ENCODE measurements around the gene LRRC27. TPM values are rescaled to one million over a fixed set of nuclear protein-coding genes. Genes with fewer than 3 reads are reported as not detected.

Gene LRRC27
- total and polyA plus RNA-seq, 2 of the 4 experiments (the other 2 are of a cell fraction), result 3.8 to 5.3 TPM

DNA sequence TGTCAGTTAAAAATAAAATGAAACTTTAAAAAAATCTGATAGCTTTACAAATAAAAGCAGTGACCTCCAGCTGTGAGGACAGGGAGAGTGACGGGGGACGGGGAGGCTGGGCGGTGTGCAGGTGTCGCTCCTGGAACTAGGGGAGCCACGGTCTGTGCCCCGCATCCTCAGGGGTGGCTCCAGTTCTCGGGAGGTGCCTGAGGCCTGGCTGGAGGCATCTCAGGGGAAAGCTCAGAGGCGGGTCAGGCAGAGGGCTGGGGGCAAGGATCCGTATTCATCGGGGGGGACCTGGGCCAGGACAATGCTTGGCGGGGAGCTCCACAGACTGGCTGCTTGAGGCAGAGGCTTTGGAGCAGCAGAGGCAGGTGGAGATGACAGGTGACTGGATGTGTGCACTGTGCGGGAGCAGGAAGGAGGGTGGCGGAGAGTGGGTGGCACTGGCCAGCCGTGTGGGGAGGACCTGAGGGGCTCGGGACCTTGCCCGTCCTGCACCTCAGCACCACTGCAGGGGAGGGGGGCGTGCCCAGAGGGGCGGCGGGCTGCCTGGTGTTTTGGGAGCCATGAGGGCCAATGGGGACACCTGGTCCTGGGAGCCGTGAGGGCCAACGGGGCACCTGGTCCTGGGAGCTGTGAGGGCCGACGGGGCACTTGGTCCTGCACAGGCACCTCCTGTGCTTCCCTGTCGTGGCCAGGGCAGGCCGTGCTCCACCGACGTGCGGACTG is 78.2 kb downstream of the LRRC27 start:
- no peak overlapping the region for H2BK20ac ChIP-seq (ENCODE audit: low read depth, low read length)
- no peak overlapping the region for H4K5ac ChIP-seq (ENCODE audit: low read depth, low read length)
- H4K8ac ChIP-seq (ENCODE audit: low read depth in 2 of 2, low read length in 2 of 2), result no peak overlapping the region
- intact Hi-C loops (cut with micrococcal nuclease) (no loop called here), dilution Hi-C loops (cut with HindIII; ENCODE audit: low sequenced_read_pairs, unreplicated experiment) (no loop called here), in situ Hi-C loops (cut with MboI; ENCODE audit: low sequenced_read_pairs) (no loop called here)
- H3K27ac ChIP-seq (ENCODE audit: insufficient read depth, low read length), result no peak overlapping the region
- BruUV-seq (replicated peaks), result no TSS peak
- ATAC-seq (ENCODE audit: low read depth), result no peak
- no peak overlapping the region for H3K56ac ChIP-seq (ENCODE audit: extremely low read depth, insufficient read depth, low read length)
- H2AK5ac ChIP-seq (ENCODE audit: low read depth, low read length), result no peak overlapping the region
- no peak overlapping the region for H4K91ac ChIP-seq (ENCODE audit: insufficient read depth, low read depth, low read length)
- peaks cover 6% of the 10 kb centered on the region; the same call in 1 of the 2 replicates for H3K4me1 ChIP-seq (ENCODE audit: control insufficient read depth, insufficient read depth, low read length)
- no peak overlapping the region for H2AFZ ChIP-seq (replicated peaks; ENCODE audit: low read length, poor library complexity)
- TF ChIP-seq MXI1 (IDR thresholded peaks at IDR 0.05; ENCODE audit: borderline replicate concordance, low read depth, low read length) (no peak), BHLHE40 (IDR thresholded peaks at IDR 0.05; ENCODE audit: low read depth, low read length) (no peak), CTCF (conservative IDR thresholded peaks at IDR 0.05; ENCODE audit: low read depth, low read length) (no peak), MAZ (IDR thresholded peaks at IDR 0.05; ENCODE audit: borderline replicate concordance, low read depth, low read length) (no peak), FOS (IDR thresholded peaks at IDR 0.05; ENCODE audit: low read depth, low read length) (no peak), USF2 (IDR thresholded peaks at IDR 0.05; ENCODE audit: low read depth, low read length) (no peak), CHD1 (IDR thresholded peaks at IDR 0.05; ENCODE audit: low read depth, low read length) (no peak), CEBPB (IDR thresholded peaks at IDR 0.05; ENCODE audit: low read depth, low read length) (no peak), RCOR1 (IDR thresholded peaks at IDR 0.05; ENCODE audit: insufficient replicate concordance, low read length) (no peak), RAD21 (IDR thresholded peaks at IDR 0.05; ENCODE audit: low read length) (no peak), POLR2A (IDR thresholded peaks at IDR 0.05; ENCODE audit: low read depth, low read length) (no peak), NFE2L2 (IDR thresholded peaks at IDR 0.05; ENCODE audit: low read depth, low read length) (no peak), MAFK (IDR thresholded peaks at IDR 0.05; ENCODE audit: low read depth, low read length) (no peak)
- TF ChIP-seq, protein P1, sequence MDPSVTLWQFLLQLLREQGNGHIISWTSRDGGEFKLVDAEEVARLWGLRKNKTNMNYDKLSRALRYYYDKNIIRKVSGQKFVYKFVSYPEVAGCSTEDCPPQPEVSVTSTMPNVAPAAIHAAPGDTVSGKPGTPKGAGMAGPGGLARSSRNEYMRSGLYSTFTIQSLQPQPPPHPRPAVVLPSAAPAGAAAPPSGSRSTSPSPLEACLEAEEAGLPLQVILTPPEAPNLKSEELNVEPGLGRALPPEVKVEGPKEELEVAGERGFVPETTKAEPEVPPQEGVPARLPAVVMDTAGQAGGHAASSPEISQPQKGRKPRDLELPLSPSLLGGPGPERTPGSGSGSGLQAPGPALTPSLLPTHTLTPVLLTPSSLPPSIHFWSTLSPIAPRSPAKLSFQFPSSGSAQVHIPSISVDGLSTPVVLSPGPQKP (IDR thresholded peaks at IDR 0.05; ENCODE audit: borderline replicate concordance, low read depth, low read length), result no peak
- H2BK120ac ChIP-seq (ENCODE audit: low read depth, low read length), result no peak overlapping the region
- no peak overlapping the region for H3K23ac ChIP-seq (ENCODE audit: low read depth, low read length)
- peaks cover 5% of the 10 kb centered on the region for H3K9me1 ChIP-seq (ENCODE audit: insufficient read depth, low read length)
- H3K4me3 ChIP-seq (ENCODE audit: insufficient read depth, low read depth, low read length), result no peak overlapping the region
- peaks cover 15% of the 10 kb centered on the region; the same call in 1 of the 2 replicates for H3K36me3 ChIP-seq (ENCODE audit: control insufficient read depth, insufficient read depth, low read length)
- no peaks in the 10 kb centered on the region for H3K27me3 ChIP-seq (ENCODE audit: control insufficient read depth, insufficient read depth, low read length)
- no peak overlapping the region for H3K9ac ChIP-seq (ENCODE audit: low read depth, low read length)
- peaks cover 0 to 18% of the 10 kb centered on the region in 2 experiments; a peak in 3 of 4 replicates for H3K79me1 ChIP-seq (ENCODE audit: low read depth in 1 of 2, low read length in 2 of 2)
- no peak for DNase-seq
- ChIA-PET CTCF (no interaction called here), POLR2A (ENCODE audit: unreplicated experiment) (no interaction called here)
- H3K9me3 ChIP-seq (ENCODE audit: control insufficient read depth, insufficient read depth, low read length), result no peaks in the 10 kb centered on the region
- H4K20me1 ChIP-seq (ENCODE audit: insufficient read depth, low read length), result 0 out of 2 replicates have a peak, but pooled peaks cover 9% of the 10 kb centered on the region
- H3K4me2 ChIP-seq (ENCODE audit: low read depth, low read length), result no peak overlapping the region
- no peak overlapping the region for H3K18ac ChIP-seq (ENCODE audit: low read depth, low read length)
- no peak overlapping the region for H2BK5ac ChIP-seq (ENCODE audit: low read depth, low read length, poor library complexity, severe bottlenecking)
- 98% methylated on average over 26 of the region's 28 CpGs; no CpG with 5 or more reads in 1 of the 2 experiments for WGBS, 2 experiments (ENCODE audit: extremely low coverage in 2 of 2, insufficient read length in 1 of 2)
- no peak overlapping the region for H3K4ac ChIP-seq (ENCODE audit: low read depth, low read length)
- H3K14ac ChIP-seq (replicated peaks; ENCODE audit: low read depth, low read length), result no peak overlapping the region
- H2AK9ac ChIP-seq (replicated peaks; ENCODE audit: low read depth, low read length, poor library complexity), result no peak overlapping the region
- H2BK15ac ChIP-seq (ENCODE audit: low read depth, low read length), result no peak overlapping the region
